ENCODE data around the gene NCKAP5.

- TF ChIP-seq, protein P1, sequence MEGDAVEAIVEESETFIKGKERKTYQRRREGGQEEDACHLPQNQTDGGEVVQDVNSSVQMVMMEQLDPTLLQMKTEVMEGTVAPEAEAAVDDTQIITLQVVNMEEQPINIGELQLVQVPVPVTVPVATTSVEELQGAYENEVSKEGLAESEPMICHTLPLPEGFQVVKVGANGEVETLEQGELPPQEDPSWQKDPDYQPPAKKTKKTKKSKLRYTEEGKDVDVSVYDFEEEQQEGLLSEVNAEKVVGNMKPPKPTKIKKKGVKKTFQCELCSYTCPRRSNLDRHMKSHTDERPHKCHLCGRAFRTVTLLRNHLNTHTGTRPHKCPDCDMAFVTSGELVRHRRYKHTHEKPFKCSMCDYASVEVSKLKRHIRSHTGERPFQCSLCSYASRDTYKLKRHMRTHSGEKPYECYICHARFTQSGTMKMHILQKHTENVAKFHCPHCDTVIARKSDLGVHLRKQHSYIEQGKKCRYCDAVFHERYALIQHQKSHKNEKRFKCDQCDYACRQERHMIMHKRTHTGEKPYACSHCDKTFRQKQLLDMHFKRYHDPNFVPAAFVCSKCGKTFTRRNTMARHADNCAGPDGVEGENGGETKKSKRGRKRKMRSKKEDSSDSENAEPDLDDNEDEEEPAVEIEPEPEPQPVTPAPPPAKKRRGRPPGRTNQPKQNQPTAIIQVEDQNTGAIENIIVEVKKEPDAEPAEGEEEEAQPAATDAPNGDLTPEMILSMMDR (IDR thresholded peaks at IDR 0.05) = no peak
- TF ChIP-seq POLR2A (IDR thresholded peaks at IDR 0.05) = no peak
Measured at GRCh38 chr2:133511679-133512078, 56.6 kb downstream of the NCKAP5 start.
